Activated CD4-positive, CD25-positive, alpha-beta regulatory T cell treated with anti-CD3 and anti-CD28 coated beads, Interleukin-2, amount 50 U/mL, for 24 hours (primary cell): ENCODE results near the gene ITGA5.
"Not testable (repeated sequence)": the region's sequence is repeated elsewhere in the genome, so short reads cannot be mapped to it uniquely, and the experiment has no call there.

Experiments used
- ATAC-seq, 2 donors: fragments of 150-1000 bp; cut with Tn5 transposase; one replicate each; pipeline ENCODE4 v1.10.0; 2021; ENCODE audit warnings: mild to moderate bottlenecking in 1 of 2, moderate library complexity in 1 of 2

The ITGA5 gene

GRCh38 chr12:54369597-54370131 is 49.4 kb downstream of the ITGA5 start:
- ATAC-seq = no peak

- ATAC-seq = peak; percentile 88 to 92
Observed at GRCh38 chr12:54368709-54369596, 50.1 kb downstream of the ITGA5 start.

- ATAC-seq = peak in 1 of 2 donors; percentile 32
Observed at GRCh38 chr12:54368025-54368708, 50.9 kb downstream of the ITGA5 start.

GRCh38 chr12:54364413-54364812 is 54.7 kb downstream of the ITGA5 start, which contains the start of gene GPR84:
TSS of gene GPR84 (minus strand) at chr12:54364486. CDS start at chr12:54363851, 635 bp downstream.
- peak in 1 of 2 donors; percentile 11 for ATAC-seq

GRCh38 chr12:54363618-54364017 is 55.4 kb downstream of the ITGA5 start:
- no peak for ATAC-seq

- no peak for ATAC-seq
Observed at GRCh38 chr12:54363047-54363446, 56.0 kb downstream of the ITGA5 start.

GRCh38 chr12:54360717-54361456 is 58.2 kb downstream of the ITGA5 start:
- no peak for ATAC-seq

- ATAC-seq = no peak
Observed at GRCh38 chr12:54359762-54360351, 59.2 kb downstream of the ITGA5 start.

GRCh38 chr12:54358945-54359761 is 59.9 kb downstream of the ITGA5 start:
- ATAC-seq = peak; percentile 95 to 97

- no peak for ATAC-seq
Observed at GRCh38 chr12:54358191-54358944, 60.7 kb downstream of the ITGA5 start.

GRCh38 chr12:54357506-54358190 is 61.4 kb downstream of the ITGA5 start:
- no peak for ATAC-seq

GRCh38 chr12:54356951-54357356 is 62.1 kb downstream of the ITGA5 start:
- no peak for ATAC-seq

GRCh38 chr12:54356228-54356627 is 62.8 kb downstream of the ITGA5 start:
- ATAC-seq = no peak

- ATAC-seq = no peak
Observed at GRCh38 chr12:54355104-54355815, 63.8 kb downstream of the ITGA5 start.

GRCh38 chr12:54354271-54354670 is 64.8 kb downstream of the ITGA5 start:
- ATAC-seq = not testable (repeated sequence)

- no peak for ATAC-seq
Observed at GRCh38 chr12:54352891-54353874, 65.9 kb downstream of the ITGA5 start.

- ATAC-seq = peak; percentile 71 to 76
Observed at GRCh38 chr12:54352022-54352531, 67.0 kb downstream of the ITGA5 start.

GRCh38 chr12:54351341-54351740 is 67.7 kb downstream of the ITGA5 start:
- no peak for ATAC-seq
